NCI-H146 treated with DMSO at 0.1 percent for 48 hours (cell line): Measurements from ENCODE around the gene CHSY3.
A peak's percentile ranks its signal among the peaks of the same experiment; 100 is the strongest.

Experiments
- DNase-seq: peaks from one replicate; lab custom pipeline; 2025; ENCODE audit not compliant: unreplicated experiment; lab: John Stamatoyannopoulos, UW

Gene CHSY3

DNA sequence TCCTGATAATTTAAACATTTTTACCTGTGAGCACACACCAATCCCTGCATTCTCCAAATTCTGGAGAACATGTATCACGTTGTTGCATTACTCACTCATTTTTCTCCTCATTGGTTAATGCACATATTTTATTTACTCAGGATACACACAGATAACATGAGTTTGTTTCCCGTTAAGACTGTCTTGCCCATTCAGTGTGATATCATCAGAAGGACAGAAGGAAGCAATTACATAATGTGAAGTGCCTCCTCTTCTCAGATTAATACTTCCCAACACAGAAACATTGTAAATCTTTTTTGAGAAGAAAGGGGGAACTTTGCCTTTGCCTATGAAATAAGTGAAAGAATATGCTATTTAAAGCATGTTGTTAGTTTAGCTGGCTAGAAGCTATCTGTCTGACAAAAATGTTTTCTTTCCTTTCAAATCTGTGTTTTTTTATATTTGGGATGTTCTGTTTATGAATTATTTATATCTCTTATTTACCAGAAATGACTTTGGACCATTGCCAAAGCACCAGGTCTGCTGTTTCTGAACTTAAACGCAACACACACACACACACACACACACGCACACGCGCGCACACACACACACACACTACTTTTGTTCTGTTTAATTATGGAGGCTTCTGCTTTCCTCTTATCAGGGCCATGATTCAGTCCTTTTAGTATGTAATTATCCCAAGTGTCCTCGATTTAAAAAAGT is 186.5 kb downstream of the CHSY3 start:
- no peak for DNase-seq

GRCh38 chr5:130092991-130093390 is 188.7 kb downstream of the CHSY3 start:
- no peak for DNase-seq

GRCh38 chr5:130096483-130096882 is 192.2 kb downstream of the CHSY3 start:
- DNase-seq = no peak

GRCh38 chr5:130099008-130099407 is 194.7 kb downstream of the CHSY3 start:
- DNase-seq = no peak

- DNase-seq = no peak
These were observed 198.1 kb downstream of the CHSY3 start for GRCh38 chr5:130102375-130102774.

GRCh38 chr5:130102960-130103359 is 198.7 kb downstream of the CHSY3 start:
- DNase-seq = no peak

- DNase-seq = no peak
These were observed 200.8 kb downstream of the CHSY3 start for GRCh38 chr5:130104895-130105688.

- DNase-seq = no peak
These were observed 202.2 kb downstream of the CHSY3 start for GRCh38 chr5:130106480-130106879.

- DNase-seq = peak; percentile 2
These were observed 204.9 kb downstream of the CHSY3 start for GRCh38 chr5:130109152-130109551.

DNA sequence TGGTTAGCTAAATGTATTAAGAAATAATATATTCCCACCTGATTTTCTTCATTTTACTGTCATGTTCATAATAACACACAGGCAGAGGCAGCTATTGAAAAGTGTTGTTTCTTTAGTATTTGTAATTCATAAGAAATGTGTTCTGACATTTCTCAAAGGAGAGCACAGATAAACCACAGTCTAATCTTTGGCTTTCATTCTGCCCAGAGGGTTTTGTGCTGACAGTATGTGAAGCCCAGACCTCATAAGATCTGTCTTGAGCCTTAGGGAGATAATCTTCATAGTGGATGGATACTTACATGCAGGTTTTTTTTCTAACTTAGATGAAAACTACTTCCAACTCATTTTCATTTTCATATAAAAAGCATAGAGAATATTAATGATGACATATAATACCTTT is 206.1 kb downstream of the CHSY3 start:
- DNase-seq = no peak

DNA sequence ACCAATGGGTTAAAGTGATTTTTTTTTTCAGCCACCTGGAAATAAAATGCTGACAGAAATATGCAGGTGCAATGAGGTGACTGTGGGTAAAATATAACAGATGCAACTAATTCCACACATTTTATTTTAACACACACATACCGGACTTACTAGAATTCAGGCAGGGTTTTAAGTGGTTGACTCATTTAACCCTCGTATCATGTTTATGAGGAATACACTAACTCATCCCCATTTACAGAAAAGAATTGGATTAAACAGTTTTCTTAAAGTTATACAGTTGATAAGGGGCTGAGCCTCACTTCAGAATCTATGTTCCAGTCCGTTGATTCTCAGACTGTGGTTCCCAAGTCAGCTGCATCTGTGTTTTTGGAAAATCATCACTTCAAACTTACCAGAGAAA is 207.5 kb downstream of the CHSY3 start:
- no peak for DNase-seq

DNA sequence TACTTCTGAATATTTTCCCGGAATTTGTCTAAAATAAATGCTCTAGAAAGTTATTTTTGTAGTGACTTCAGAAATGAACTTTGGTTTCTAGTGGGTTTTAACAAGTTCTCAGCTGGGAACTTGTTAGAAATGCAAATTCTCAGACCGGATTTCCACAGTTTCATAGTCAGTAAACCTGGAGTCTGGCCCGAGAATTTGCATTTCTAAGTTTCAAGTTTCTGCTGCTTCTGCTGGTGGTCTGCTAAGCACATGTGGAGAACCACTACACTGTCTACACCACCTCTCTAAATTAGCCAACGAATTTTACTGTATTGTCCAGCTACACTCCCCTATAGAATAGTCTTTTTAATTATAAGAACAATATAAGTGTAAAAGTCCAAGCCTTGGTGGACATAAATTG is 208.0 kb downstream of the CHSY3 start:
- no peak for DNase-seq

DNA sequence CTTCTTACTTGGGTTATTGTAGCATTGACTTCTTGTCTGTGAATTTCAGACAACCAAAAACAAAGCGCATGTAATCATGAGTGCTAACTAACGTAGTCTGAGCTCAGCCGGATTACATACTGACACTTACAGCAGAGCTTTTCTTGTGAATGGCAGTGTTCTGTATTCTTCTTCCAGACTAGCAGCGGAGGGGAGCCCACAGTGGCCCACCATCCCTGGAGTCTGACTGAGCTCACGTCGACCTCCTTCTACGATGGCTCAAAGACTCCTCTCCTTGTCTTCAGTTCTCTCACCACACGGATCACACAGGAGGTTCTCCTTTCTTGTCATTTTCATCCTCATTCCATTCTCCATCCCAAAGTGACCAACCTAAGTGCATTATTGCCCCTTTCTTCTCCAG is 211.4 kb downstream of the CHSY3 start:
- no peak for DNase-seq

GRCh38 chr5:130116462-130116861 is 212.2 kb downstream of the CHSY3 start:
- no peak for DNase-seq

GRCh38 chr5:130116972-130117371 is 212.7 kb downstream of the CHSY3 start:
- no peak for DNase-seq

- DNase-seq = no peak
These were observed 222.5 kb downstream of the CHSY3 start for GRCh38 chr5:130126746-130127145.

- DNase-seq = no peak
These were observed 231.2 kb downstream of the CHSY3 start for GRCh38 chr5:130135506-130135905.

DNA sequence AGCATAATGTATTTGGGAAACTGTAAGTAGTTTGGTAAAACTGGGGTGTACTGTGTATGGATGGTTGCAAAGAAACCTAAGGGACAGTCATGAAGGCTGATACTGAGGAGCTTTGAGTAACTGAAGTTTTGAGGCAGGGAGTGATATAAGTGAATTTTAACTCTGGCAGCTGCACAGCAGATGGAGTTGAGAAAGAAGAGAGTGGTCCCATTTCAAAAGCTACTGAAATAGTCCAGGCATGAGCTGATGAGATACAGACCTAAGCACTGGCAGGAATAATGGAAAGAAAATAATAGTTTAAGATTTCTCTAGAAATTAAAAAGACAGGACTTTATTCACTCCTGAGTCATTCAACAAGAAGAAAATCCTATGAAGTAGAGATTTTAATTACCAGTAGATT is 232.0 kb downstream of the CHSY3 start:
- DNase-seq = no peak

DNA sequence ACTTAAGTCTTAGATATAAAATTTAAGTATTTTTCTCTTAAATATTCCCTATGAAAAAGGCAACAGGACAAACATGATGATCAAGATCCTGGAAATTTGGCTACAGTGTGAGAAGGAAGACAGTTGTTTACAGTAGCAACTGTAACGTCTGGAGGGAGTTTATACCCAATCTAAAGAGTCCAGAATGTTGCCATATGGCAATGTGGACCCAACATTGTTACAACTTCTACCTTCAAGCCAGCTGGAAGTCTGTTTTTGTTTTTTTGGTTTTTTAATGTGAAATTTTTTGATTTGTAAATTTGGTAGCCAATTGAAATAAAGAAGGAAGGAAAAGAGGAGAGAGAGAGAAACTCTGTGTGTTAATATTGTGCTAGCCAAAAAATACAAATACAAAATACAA is 233.4 kb downstream of the CHSY3 start:
- no peak for DNase-seq

- no peak for DNase-seq
These were observed 234.3 kb downstream of the CHSY3 start for GRCh38 chr5:130138406-130139045.

DNA sequence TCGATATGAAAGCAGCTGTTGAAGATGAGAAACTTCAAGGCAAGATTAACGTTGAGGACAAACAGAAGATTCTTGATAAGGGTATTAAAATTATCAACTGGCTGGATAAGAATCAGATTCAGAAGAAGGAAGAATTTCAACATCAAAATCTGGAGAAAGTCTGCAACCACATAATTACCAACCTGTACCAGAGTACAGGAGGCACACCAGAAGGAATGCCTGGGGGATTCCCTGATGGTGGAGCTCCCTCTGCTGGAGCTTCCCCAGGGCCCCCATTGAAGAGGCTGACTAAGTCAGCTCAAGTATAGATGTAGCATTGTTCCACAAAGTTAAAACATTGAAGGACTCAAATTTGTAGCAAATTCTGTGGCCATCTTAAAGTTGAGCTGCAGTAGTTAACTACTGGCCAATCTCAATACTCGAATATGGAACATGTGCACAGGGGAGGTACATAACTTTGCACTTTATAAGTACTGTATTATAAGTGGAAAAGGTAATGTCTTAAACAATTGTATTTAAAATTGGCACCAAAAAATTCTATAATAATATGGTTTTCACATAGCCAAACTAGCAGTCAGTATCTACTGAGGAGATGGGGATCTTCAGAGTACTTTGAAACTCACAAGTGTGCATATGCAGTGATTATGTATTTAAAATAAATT is 237.5 kb downstream of the CHSY3 start:
- DNase-seq = no peak

DNA sequence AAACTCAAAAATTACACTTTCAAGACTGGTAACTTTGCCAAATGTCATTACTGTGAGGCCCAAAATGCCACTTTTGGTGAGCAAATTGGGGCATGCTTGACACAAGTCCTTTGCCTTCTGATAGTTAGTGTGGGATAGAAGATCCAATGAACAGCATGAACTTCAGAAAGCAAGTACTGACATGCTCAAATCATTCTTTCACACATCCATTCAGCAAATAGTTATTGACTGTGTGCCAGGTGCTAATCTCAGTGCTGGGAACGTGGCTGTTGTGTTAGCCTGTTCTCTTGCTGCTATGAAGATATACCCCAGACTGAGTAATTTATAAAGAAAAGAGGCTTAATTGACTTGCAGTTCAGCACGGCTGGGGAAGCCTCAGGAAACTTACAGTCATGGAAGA is 247.0 kb downstream of the CHSY3 start:
- DNase-seq = no peak
